Stimulated activated CD4-positive, alpha-beta T cell treated with anti-CD3 and anti-CD28 coated beads, Interleukin-1b, Interleukin-23, amount 100 ng/mL, for 1 hour (primary cell): ENCODE results near the gene CCDC6.
"Not testable (repeated sequence)": the region's sequence is repeated elsewhere in the genome, so short reads cannot be mapped to it uniquely, and the experiment has no call there.

Experiments used
- DNase-seq, 2 donors: peaks; one replicate each; pipeline ENCODE4 v3.0.0-alpha.2; 2020; ENCODE audit warnings: low read depth in 2 of 2

Gene CCDC6

GRCh38 chr10:59906417-59907202 is at the start of gene CCDC6:
TSS of gene CCDC6 (minus strand) at chr10:59906556. CDS start at chr10:59906424, 132 bp downstream.
- peak; percentile 73 to 85 for DNase-seq

DNA sequence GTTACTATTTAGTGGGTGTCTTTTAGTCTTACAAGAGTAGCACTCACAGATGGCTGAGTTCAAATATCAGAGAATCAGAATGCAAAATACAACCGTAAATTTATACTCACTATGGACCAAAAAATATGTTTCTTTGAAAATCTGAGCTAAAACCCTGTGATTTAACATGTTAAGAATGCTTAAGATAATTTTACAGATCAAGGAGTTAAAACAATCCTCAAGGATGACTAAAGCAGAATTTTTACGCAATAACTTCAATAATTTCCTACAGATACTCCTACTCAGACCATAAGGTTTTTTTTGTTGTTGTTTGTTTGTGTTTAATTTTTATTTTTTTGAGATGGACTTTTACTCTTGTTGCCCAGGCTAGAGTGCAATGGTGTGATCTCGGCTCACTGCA is 47.9 kb upstream of the CCDC6 start:
- no peak for DNase-seq

GRCh38 chr10:59953711-59954110 is 47.4 kb upstream of the CCDC6 start:
- not testable (repeated sequence) for DNase-seq

DNA sequence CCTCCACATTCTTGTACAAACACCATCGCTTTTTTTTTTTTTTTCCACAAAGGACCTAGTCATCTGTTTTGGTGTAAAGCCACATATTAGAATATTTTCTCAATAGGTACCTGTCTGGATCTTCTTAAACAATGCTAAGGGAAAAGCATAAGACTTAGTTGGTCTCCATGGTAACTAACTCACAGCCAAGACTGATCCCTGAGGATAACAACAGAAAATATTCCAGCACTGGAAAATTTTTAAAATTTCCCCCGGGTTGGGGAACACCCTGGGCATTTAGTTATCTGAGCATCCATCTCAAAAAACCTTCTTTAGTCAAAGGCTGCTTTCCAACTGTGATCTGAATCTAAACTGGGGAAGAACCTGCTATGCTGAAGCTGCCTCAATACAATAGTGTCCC is 43.7 kb upstream of the CCDC6 start:
- DNase-seq = no peak

GRCh38 chr10:59949608-59950007 is 43.3 kb upstream of the CCDC6 start:
- no peak for DNase-seq

DNA sequence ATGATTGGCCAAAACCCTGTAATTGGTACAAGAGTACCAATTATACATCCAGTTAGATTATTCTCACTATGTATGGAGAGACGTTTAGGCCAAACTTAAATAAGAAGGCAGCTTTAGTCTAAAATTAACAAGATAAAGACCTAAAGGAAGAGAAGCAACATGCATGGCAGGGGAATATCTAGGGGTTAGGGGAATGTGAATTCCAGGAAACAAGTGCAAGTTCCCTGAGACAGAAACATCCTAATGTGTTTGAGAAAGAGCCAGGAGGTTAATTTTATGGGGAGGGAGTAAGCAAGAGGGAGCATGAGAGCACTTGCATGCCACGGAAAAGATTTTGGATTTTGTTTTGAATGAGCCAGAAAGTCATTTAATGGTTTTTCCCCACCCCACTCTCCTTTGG is 39.6 kb upstream of the CCDC6 start:
- no peak for DNase-seq

DNA sequence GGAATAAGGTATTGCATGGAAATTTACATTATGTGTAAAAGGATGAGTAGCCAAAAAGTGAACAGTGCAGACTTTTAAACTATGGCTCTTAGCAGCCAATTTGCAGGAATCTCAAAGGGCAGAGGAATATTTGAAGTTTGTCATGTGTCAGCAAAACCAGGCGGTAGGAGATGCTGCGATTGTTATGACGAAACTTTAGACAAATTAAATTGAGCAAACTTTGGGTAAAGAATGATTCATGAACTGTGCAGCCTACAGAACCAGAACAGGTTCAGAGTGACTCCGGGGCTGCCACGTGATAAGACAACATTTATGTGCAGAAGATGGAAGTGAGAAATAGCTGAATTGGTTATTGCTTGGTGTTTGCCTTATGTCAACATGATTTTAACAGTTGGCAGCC is 39.2 kb upstream of the CCDC6 start:
- DNase-seq = no peak

GRCh38 chr10:59944339-59944935 is 38.1 kb upstream of the CCDC6 start:
- no peak for DNase-seq

GRCh38 chr10:59942556-59942955 is 36.2 kb upstream of the CCDC6 start:
- DNase-seq = no peak

DNA sequence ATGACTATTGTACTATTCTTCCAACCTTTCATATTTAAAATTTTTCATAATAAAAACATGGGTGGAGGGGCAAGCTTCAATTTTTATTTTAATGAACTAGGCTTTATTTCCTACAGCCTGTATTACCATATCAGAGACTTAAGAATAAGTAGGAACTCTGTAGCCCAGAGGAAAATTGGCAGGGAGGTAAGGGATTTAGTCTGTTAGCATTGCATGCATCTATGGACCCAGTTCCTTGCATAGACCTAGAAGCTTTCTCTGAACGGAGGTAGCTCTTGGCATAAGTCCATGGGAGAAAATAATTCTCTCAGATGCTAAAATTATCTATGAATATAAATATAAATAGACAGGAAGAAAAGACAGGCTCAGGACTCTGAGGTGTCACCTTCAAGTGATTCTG is 31.4 kb upstream of the CCDC6 start:
- no peak for DNase-seq

DNA sequence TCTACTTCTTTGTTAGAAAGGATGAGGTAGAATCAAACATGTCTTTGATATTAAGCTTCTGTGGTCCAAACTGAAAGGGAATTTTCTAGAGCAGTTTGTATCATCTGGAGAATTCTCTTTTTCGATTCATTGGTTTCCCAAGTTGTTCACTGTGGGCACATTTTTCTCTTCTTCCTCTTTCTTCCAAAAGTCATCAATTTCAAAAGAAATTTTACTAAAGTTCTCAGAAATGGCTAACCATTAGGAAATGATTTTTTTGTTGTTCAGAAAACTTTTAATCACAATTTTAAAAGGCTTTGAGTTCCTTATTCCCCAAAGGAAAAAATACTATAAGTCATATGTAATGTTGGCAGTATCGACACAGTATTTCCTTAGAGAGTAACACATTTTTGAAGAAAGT is 28.3 kb upstream of the CCDC6 start:
- DNase-seq = no peak

GRCh38 chr10:59930788-59931521 is 24.6 kb upstream of the CCDC6 start:
- not testable (repeated sequence) for DNase-seq

DNA sequence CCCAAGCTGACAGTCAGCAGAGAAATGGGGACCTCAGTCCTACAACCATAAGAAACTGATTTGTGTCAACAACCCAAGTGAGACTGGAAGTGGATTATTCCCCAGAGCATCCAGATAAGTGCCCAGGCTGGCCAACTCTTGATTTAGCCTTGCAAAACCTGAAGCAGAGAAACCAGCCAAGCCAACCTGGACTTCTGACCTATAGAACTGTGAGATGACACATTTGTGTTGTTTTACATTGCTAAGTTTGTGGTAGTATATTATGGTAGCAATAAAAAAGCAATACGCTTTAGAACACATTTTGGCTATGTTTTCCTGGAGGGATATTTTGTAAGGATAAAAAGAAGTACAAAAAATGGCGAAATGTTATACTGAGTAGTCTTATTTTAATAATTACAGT is 19.7 kb upstream of the CCDC6 start:
- DNase-seq = no peak

- DNase-seq = no peak
Observed at GRCh38 chr10:59922907-59923306, 16.6 kb upstream of the CCDC6 start.

DNA sequence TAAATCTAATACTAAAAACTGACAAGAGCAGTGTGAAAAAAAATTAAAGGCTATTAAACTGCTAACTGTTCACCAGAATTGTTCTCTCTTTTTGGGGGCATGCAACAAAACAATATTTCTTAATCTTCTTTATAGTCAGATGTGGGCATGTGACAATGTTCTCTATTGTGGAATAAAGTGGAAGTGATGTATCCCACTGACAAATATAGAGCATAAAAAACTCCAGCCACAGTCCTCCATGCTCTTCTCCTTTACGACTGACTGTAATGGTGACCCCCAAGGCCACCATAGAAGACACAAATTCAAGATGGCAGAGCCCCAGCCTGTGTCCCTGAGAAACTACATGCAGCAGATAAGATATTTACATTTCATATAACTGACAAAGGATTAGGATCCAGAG is 11.6 kb upstream of the CCDC6 start:
- DNase-seq = no peak

- no peak for DNase-seq
Observed at GRCh38 chr10:59913547-59914237, 7.3 kb upstream of the CCDC6 start.

- DNase-seq = no peak
Observed at GRCh38 chr10:59910867-59911266, 4.5 kb upstream of the CCDC6 start.

- DNase-seq = no peak
Observed at GRCh38 chr10:59909815-59910214, 3.5 kb upstream of the CCDC6 start.

DNA sequence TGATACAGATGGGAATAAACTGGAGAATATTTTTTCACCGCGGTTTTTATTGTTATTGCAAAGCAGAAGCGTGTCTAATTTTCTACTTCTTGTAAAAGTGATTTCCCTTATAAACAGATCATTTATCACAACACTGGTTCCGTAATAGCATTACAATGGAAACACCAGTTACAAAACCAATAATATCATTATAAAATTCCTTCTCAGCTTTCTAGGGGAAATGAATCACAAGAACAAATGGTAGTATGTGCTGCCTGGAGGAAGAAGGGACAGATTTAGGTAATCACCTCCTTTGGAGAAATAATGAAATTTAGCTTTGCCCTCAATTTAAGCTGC is 2.4 kb upstream of the CCDC6 start:
- no peak for DNase-seq

GRCh38 chr10:59907918-59908807 is 1.8 kb upstream of the CCDC6 start:
- DNase-seq = no peak

- no peak for DNase-seq
Observed at GRCh38 chr10:59907537-59907917, 1.2 kb upstream of the CCDC6 start.
